ENCODE results near the gene BBS7.

The BBS7 gene

DNA sequence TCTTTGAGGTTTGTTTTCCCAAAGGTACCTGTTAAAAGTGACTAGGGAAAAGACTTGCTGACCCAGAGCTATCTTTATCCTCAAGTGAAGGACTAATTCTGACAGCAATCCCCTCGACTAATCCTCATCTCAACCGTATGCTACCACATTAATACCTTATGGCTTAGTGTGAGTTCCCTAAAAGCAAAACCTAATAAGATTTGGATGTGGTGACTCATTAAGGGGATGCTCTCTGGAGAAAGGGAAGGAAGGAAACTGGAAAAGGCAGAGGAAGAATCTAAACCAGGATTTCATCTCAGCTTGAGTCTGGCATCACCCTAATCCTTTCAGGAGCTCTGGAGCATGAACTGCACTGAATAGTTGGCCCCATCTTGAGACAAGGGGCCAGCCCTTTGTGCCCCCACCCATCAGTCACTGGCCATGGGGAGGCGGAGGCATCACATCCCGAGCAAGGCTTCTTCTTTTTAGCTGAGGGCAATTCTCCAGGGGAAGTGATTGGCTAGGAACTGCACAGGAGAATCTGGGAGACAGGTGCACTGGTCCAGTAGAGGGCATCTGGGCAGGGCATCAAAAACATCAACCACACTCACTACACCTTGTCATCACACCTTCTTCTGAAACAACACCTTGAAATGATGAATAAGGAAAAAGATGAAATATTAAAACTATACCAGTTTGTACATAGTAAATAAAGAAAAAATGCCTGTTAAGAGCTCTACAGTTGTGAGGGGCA is 6.9 kb upstream of the BBS7 start:
- Histone ChIP-seq H2AFZ (ENCODE audit: low read length) (no peak overlapping the region), H3K36me3 (ENCODE audit: insufficient read depth, low read length) (no peaks in the 10 kb centered on the region), H3K4me3 (ENCODE audit: low read length, poor library complexity, severe bottlenecking) (no peak overlapping the region), H3K9me3 (ENCODE audit: insufficient read depth, low read depth, low read length) (no peaks in the 10 kb centered on the region), H3F3A (ENCODE audit: low read depth) (no peaks in the 10 kb centered on the region), H3K9ac (ENCODE audit: low read depth, low read length, poor library complexity, severe bottlenecking) (no peak overlapping the region), H3K4me2 (ENCODE audit: low read depth, low read length, poor library complexity, severe bottlenecking) (no peak overlapping the region), H3K27me3 (ENCODE audit: insufficient read depth, low read length, poor library complexity, severe bottlenecking) (no peaks in the 10 kb centered on the region), H3K4me1 (ENCODE audit: insufficient read depth, low read length, poor library complexity, severe bottlenecking) (no peaks in the 10 kb centered on the region), H4K20me1 (ENCODE audit: insufficient read depth, low read length, poor library complexity, severe bottlenecking) (no peaks in the 10 kb centered on the region), H3K9me2 (replicated peaks; ENCODE audit: low read depth, low read length) (no peaks in the 10 kb centered on the region), H3K79me2 (ENCODE audit: insufficient read depth, low read length) (no peaks in the 10 kb centered on the region)
- TF ChIP-seq EZH2phosphoT487 (IDR thresholded peaks at IDR 0.05; ENCODE audit: borderline replicate concordance): no peak
- TF ChIP-seq, protein P1, sequence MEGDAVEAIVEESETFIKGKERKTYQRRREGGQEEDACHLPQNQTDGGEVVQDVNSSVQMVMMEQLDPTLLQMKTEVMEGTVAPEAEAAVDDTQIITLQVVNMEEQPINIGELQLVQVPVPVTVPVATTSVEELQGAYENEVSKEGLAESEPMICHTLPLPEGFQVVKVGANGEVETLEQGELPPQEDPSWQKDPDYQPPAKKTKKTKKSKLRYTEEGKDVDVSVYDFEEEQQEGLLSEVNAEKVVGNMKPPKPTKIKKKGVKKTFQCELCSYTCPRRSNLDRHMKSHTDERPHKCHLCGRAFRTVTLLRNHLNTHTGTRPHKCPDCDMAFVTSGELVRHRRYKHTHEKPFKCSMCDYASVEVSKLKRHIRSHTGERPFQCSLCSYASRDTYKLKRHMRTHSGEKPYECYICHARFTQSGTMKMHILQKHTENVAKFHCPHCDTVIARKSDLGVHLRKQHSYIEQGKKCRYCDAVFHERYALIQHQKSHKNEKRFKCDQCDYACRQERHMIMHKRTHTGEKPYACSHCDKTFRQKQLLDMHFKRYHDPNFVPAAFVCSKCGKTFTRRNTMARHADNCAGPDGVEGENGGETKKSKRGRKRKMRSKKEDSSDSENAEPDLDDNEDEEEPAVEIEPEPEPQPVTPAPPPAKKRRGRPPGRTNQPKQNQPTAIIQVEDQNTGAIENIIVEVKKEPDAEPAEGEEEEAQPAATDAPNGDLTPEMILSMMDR (conservative IDR thresholded peaks at IDR 0.05; ENCODE audit: low read length): no peak

DNA sequence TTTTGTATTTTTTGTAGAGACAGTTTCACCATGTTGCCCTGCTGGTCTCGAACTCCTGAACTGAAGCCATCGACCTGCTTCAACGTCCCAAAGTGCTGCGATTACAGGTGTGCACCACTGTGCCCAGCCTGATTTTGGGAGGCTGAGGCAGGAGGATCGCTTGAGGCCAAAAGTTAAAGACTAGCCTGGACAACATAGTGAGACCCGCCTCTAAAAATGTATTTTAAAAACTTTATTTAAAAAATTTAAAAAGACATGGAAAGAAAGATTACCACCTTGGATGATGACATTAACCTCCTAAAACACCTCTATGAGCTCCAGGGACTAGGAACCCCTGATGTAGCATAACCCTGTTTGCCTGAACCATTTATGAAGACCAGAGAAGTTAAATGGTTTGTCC is 5.8 kb upstream of the BBS7 start:
- Histone ChIP-seq H3K4me3 (ENCODE audit: low read length, poor library complexity, severe bottlenecking) (no peak overlapping the region), H3K9me3 (ENCODE audit: insufficient read depth, low read depth, low read length) (no peaks in the 10 kb centered on the region), H3K9ac (ENCODE audit: low read depth, low read length, poor library complexity, severe bottlenecking) (no peak overlapping the region), H3K4me1 (ENCODE audit: insufficient read depth, low read length, poor library complexity, severe bottlenecking) (no peaks in the 10 kb centered on the region), H4K20me1 (ENCODE audit: insufficient read depth, low read length, poor library complexity, severe bottlenecking) (no peaks in the 10 kb centered on the region), H2AFZ (ENCODE audit: low read length) (no peak overlapping the region), H3K27me3 (ENCODE audit: insufficient read depth, low read length, poor library complexity, severe bottlenecking) (no peaks in the 10 kb centered on the region), H3K9me2 (replicated peaks; ENCODE audit: low read depth, low read length) (no peaks in the 10 kb centered on the region), H3K4me2 (ENCODE audit: low read depth, low read length, poor library complexity, severe bottlenecking) (no peak overlapping the region), H3K36me3 (ENCODE audit: insufficient read depth, low read length) (no peaks in the 10 kb centered on the region), H3K79me2 (ENCODE audit: insufficient read depth, low read length) (no peaks in the 10 kb centered on the region), H3F3A (ENCODE audit: low read depth) (no peaks in the 10 kb centered on the region)
- no peak for TF ChIP-seq EZH2phosphoT487 (IDR thresholded peaks at IDR 0.05; ENCODE audit: borderline replicate concordance)
- TF ChIP-seq, protein P1 (conservative IDR thresholded peaks at IDR 0.05; ENCODE audit: low read length): no peak

DNA sequence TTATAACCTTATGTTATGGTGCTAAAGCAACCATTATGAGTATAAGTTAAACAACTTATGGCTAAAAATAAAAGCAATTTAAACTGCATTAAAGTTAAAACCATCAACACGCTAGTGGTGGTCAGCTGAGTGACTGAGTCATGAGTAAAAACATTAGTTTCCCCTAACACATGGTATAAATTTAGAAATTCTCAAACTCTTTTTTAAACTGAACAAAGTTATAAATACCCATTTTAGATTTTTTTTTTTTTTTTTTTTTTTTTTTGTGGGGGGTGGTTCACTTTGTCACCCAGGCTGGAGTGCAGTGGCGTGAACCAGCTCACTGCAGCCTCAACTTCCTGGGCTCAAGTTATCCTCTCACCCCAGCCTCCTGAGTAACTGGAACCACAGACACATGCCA is 5.4 kb upstream of the BBS7 start:
- no peak overlapping the region for H3K9ac ChIP-seq (ENCODE audit: low read depth, low read length, poor library complexity, severe bottlenecking)
- H3K4me3 ChIP-seq (ENCODE audit: low read length, poor library complexity, severe bottlenecking): no peak overlapping the region
- H3K9me2 ChIP-seq (replicated peaks; ENCODE audit: low read depth, low read length): no peaks in the 10 kb centered on the region
- no peak overlapping the region for H3K4me2 ChIP-seq (ENCODE audit: low read depth, low read length, poor library complexity, severe bottlenecking)
- H3F3A ChIP-seq (ENCODE audit: low read depth): no peaks in the 10 kb centered on the region
- H3K36me3 ChIP-seq (ENCODE audit: insufficient read depth, low read length): no peaks in the 10 kb centered on the region
- H3K79me2 ChIP-seq (ENCODE audit: insufficient read depth, low read length): no peaks in the 10 kb centered on the region
- no peaks in the 10 kb centered on the region for H4K20me1 ChIP-seq (ENCODE audit: insufficient read depth, low read length, poor library complexity, severe bottlenecking)
- no peaks in the 10 kb centered on the region for H3K27me3 ChIP-seq (ENCODE audit: insufficient read depth, low read length, poor library complexity, severe bottlenecking)
- no peaks in the 10 kb centered on the region for H3K9me3 ChIP-seq (ENCODE audit: insufficient read depth, low read depth, low read length)
- TF ChIP-seq, protein P1 (conservative IDR thresholded peaks at IDR 0.05; ENCODE audit: low read length): no peak
- TF ChIP-seq EZH2phosphoT487 (IDR thresholded peaks at IDR 0.05; ENCODE audit: borderline replicate concordance): no peak
- H3K4me1 ChIP-seq (ENCODE audit: insufficient read depth, low read length, poor library complexity, severe bottlenecking): no peaks in the 10 kb centered on the region
- no peak overlapping the region for H2AFZ ChIP-seq (ENCODE audit: low read length)

Data from Loucy (cell line).